H1 (cell line): ENCODE measurements around the gene TNS3. TPM values are rescaled to one million over a fixed set of nuclear protein-coding genes. Genes with fewer than 3 reads are reported as not detected.

Experiments used
- CTCF ChIA-PET: fragments of 300-600 bp; sonication (Branson Sonifier 250); formaldehyde crosslinking; loops from one replicate; lab custom pipeline; 2021; ENCODE audit not compliant: partially characterized antibody; lab: Charles Lee
- POLR2A ChIA-PET: fragments of 300-600 bp; sonication (Branson Sonifier 250); formaldehyde crosslinking; loops from one replicate; lab custom pipeline; 2021; ENCODE audit warnings: inconsistent platforms; ENCODE audit not compliant: partially characterized antibody; lab: Charles Lee
- DNase-seq, 2 experiments: peaks; one replicate each; pipeline versions ENCODE4 v3.0.0 to v3.0.0-alpha.2; 2010 to 2022; ENCODE audit warnings: low spot score in 2 of 2, low read depth in 1 of 2, mixed read lengths in 1 of 2
- FAIRE-seq: peaks from 2 replicates; lab custom pipeline; 2011; peaks lifted over from hg19 to GRCh38; lab: Jason Lieb, UNC
- H2AFZ ChIP-seq: 2 replicates; pipeline ENCODE4 v1.8.1; 2012; ENCODE audit warnings: low read length, inconsistent platforms
- H2AK5ac ChIP-seq: 2 replicates; pipeline ENCODE4 v1.6.1; 2013; ENCODE audit warnings: low read depth, low read length
- H2BK120ac ChIP-seq: replicated peaks from 2 replicates; pipeline ENCODE3; 2013; ENCODE audit warnings: low read depth, low read length, inconsistent platforms
- H2BK12ac ChIP-seq: 2 replicates; pipeline ENCODE4 v1.6.1; 2013; ENCODE audit warnings: low read depth, low read length
- H2BK15ac ChIP-seq: 2 replicates; pipeline ENCODE4 v1.6.1; 2013; ENCODE audit warnings: low read length
- H2BK20ac ChIP-seq: 2 replicates; pipeline ENCODE4 v1.6.1; 2013; ENCODE audit warnings: low read length
- H2BK5ac ChIP-seq: 2 replicates; pipeline ENCODE4 v1.6.1; 2013; ENCODE audit warnings: low read depth, low read length
- H3K14ac ChIP-seq: 2 replicates; pipeline ENCODE4 v1.6.1; 2013; ENCODE audit warnings: inconsistent platforms; ENCODE audit not compliant: insufficient read length
- H3K18ac ChIP-seq: 2 replicates; pipeline ENCODE4 v1.6.1; 2013; ENCODE audit warnings: low read length; ENCODE audit errors: extremely low read depth
- H3K23ac ChIP-seq: 2 replicates; pipeline ENCODE4 v1.6.1; 2013; ENCODE audit warnings: inconsistent platforms; ENCODE audit not compliant: insufficient read length
- H3K23me2 ChIP-seq: 2 replicates; pipeline ENCODE4 v1.6.1; 2013; ENCODE audit warnings: low read depth, low read length
- H3K27ac ChIP-seq: 2 replicates; pipeline ENCODE4 v1.6.1; 2011; ENCODE audit warnings: low read depth, low read length, inconsistent platforms
- H3K27me3 ChIP-seq, 4 experiments: replicated peaks in 1 of 4; 1 replicate in 1 of 4; 2 replicates in 3 of 4; pipeline versions ENCODE4 v1.6.1 to v1.8.1; 2011 to 2013; ENCODE audit warnings: low read length in 3 of 4, mild to moderate bottlenecking in 3 of 4, inconsistent platforms in 2 of 4, mixed read lengths in 2 of 4, moderate library complexity in 1 of 4; ENCODE audit not compliant: control insufficient read depth in 3 of 4, insufficient read depth in 3 of 4; ENCODE audit errors: extremely low read depth in 1 of 4
- H3K36me3 ChIP-seq, 4 experiments: 2 replicates each; pipeline versions ENCODE4 v1.6.1 to v1.8.1; 2011 to 2013; ENCODE audit warnings: mild to moderate bottlenecking in 4 of 4, low read length in 3 of 4, moderate library complexity in 2 of 4, control low read depth in 1 of 4, inconsistent platforms in 1 of 4; ENCODE audit not compliant: insufficient read depth in 4 of 4, control insufficient read depth in 2 of 4
- H3K4ac ChIP-seq: replicated peaks from 2 replicates; pipeline ENCODE3; 2013; ENCODE audit warnings: low read length, low read depth, mixed read lengths, inconsistent platforms; ENCODE audit not compliant: insufficient read length
- H3K4me1 ChIP-seq, 4 experiments: replicated peaks in 1 of 4; 1 replicate in 1 of 4; 2 replicates in 3 of 4; pipeline versions ENCODE4 v1.6.1 to v1.8.1; 2011 to 2013; ENCODE audit warnings: low read length in 3 of 4, inconsistent platforms in 2 of 4, mixed read lengths in 1 of 4; ENCODE audit not compliant: insufficient read depth in 4 of 4, control insufficient read depth in 3 of 4
- H3K4me2 ChIP-seq, 2 experiments: 2 replicates each; pipeline versions ENCODE4 v1.6.1 to v1.8.1; 2011 to 2013; ENCODE audit warnings: low read depth in 2 of 2, low read length in 2 of 2, control low read depth in 1 of 2, inconsistent platforms in 1 of 2, mild to moderate bottlenecking in 1 of 2; ENCODE audit not compliant: insufficient read depth in 1 of 2
- H3K4me3 ChIP-seq, 4 experiments: fragments of 200-600, 300-600 bp in 1 of 4; sonication (generic), shearing (Covaris generic), sonication (Bioruptor Twin) in 1 of 4; 2 replicates each; pipeline versions ENCODE4 v1.5.1 to v1.8.1; 2011 to 2016; ENCODE audit warnings: low read length in 4 of 4, low read depth in 3 of 4, control low read depth in 2 of 4, inconsistent platforms in 2 of 4, mild to moderate bottlenecking in 2 of 4, mixed read lengths in 1 of 4, moderate library complexity in 1 of 4; ENCODE audit not compliant: insufficient read depth in 2 of 4; ENCODE audit errors: extremely low read depth in 1 of 4
- H3K56ac ChIP-seq: replicated peaks from 2 replicates; pipeline ENCODE3; 2013; ENCODE audit warnings: low read depth, mild to moderate bottlenecking, mixed read lengths, low read length, inconsistent platforms; ENCODE audit not compliant: insufficient read length
- H3K79me1 ChIP-seq: 2 replicates; pipeline ENCODE4 v1.6.1; 2013; ENCODE audit warnings: low read depth, low read length, control low read depth
- H3K79me2 ChIP-seq, 2 experiments: 2 replicates each; pipeline versions ENCODE4 v1.6.1 to v1.8.1; 2012 to 2013; ENCODE audit warnings: low read length in 2 of 2, mild to moderate bottlenecking in 2 of 2, inconsistent platforms in 1 of 2; ENCODE audit not compliant: insufficient read depth in 2 of 2, control insufficient read depth in 1 of 2
- H3K9ac ChIP-seq, 4 experiments: replicated peaks in 1 of 4; 1 replicate in 1 of 4; 2 replicates in 3 of 4; pipeline versions ENCODE4 v1.6.1 to v1.8.1; 2011 to 2013; ENCODE audit warnings: low read depth in 3 of 4, low read length in 3 of 4, control low read depth in 2 of 4, mild to moderate bottlenecking in 2 of 4, moderate library complexity in 2 of 4, inconsistent platforms in 1 of 4; ENCODE audit errors: extremely low read depth in 1 of 4
- H3K9me3 ChIP-seq, 2 experiments: 2 replicates each; pipeline versions ENCODE4 v1.6.1 to v1.8.1; 2012 to 2013; ENCODE audit warnings: mild to moderate bottlenecking in 2 of 2, moderate library complexity in 2 of 2, control low read depth in 1 of 2, inconsistent platforms in 1 of 2, low read depth in 1 of 2, low read length in 1 of 2, mixed read lengths in 1 of 2; ENCODE audit not compliant: insufficient read depth in 2 of 2
- H4K20me1 ChIP-seq, 2 experiments: replicated peaks in 1 of 2; 2 replicates each; pipeline versions ENCODE3 to v1.8.1; 2011 to 2013; ENCODE audit warnings: inconsistent platforms in 2 of 2, low read length in 2 of 2, mild to moderate bottlenecking in 1 of 2; ENCODE audit not compliant: insufficient read depth in 2 of 2, control insufficient read depth in 1 of 2
- H4K5ac ChIP-seq: 2 replicates; pipeline ENCODE4 v1.6.1; 2013; ENCODE audit warnings: low read length, low read depth, mixed read lengths, inconsistent platforms; ENCODE audit not compliant: insufficient read length
- H4K8ac ChIP-seq: 2 replicates; pipeline ENCODE4 v1.8.0; 2013; ENCODE audit warnings: mild to moderate bottlenecking, moderate library complexity, low read length, inconsistent platforms; ENCODE audit not compliant: insufficient read depth; ENCODE audit errors: extremely low read depth
- H4K91ac ChIP-seq: replicated peaks from 2 replicates; pipeline ENCODE3; 2013; ENCODE audit warnings: low read length, mixed read lengths, inconsistent platforms; ENCODE audit not compliant: insufficient read length
- ATF2 ChIP-seq: IDR thresholded peaks from 2 replicates; pipeline ENCODE4 v1.6.1; 2012; ENCODE audit warnings: low read length, inconsistent platforms
- CREB1 ChIP-seq: IDR thresholded peaks from 2 replicates; pipeline ENCODE4 v1.6.1; 2012; ENCODE audit warnings: inconsistent platforms
- FOSL1 ChIP-seq: IDR thresholded peaks from 2 replicates; pipeline ENCODE4 v1.6.1; 2011; ENCODE audit warnings: mild to moderate bottlenecking, low read depth, low read length, moderate library complexity; ENCODE audit not compliant: insufficient read depth
- JUND ChIP-seq: IDR thresholded peaks from 2 replicates; pipeline ENCODE4 v1.6.1; 2011; ENCODE audit warnings: mild to moderate bottlenecking, improper control_type of control experiment, low read length
- KDM5A ChIP-seq: fragments of 200-600 bp; IDR thresholded peaks from 2 replicates; pipeline ENCODE4 v1.7.1; 2012; ENCODE audit warnings: mild to moderate bottlenecking, low read length, inconsistent platforms, mixed read lengths
- NRF1 ChIP-seq: IDR thresholded peaks from 2 replicates; pipeline ENCODE4 v1.6.1; 2011; ENCODE audit warnings: mild to moderate bottlenecking, low read depth, low read length, improper control_type of control experiment
- PHF8 ChIP-seq: fragments of 200-600 bp; sonication (generic); conservative IDR thresholded peaks from 2 replicates; pipeline ENCODE4 v1.7.1; 2012; ENCODE audit warnings: low read depth, mild to moderate bottlenecking, inconsistent platforms, low read length, moderate library complexity
- RBBP5 ChIP-seq: IDR thresholded peaks from 2 replicates; pipeline ENCODE4 v1.7.1; 2012; ENCODE audit warnings: low read depth, mild to moderate bottlenecking, inconsistent platforms, low read length, moderate library complexity, borderline replicate concordance
- SAP30 ChIP-seq: fragments of 300-600 bp; sonication (generic); IDR thresholded peaks from 2 replicates; pipeline ENCODE4 v1.7.1; 2012; ENCODE audit warnings: low read length, moderate library complexity, mild to moderate bottlenecking, inconsistent platforms; ENCODE audit not compliant: insufficient read depth, insufficient replicate concordance
- SP4 ChIP-seq: IDR thresholded peaks from 2 replicates; pipeline ENCODE4 v1.6.1; 2012; ENCODE audit warnings: low read length, inconsistent platforms
- WGBS, 2 experiments: shearing (Covaris generic) in 1 of 2; methylation state at CpG; one replicate each; pipeline versions ENCODE4 v1.1.6 to v1.1.7; 2013 to 2015; ENCODE audit warnings: low lambda C conversion rate in 2 of 2, mixed read lengths in 2 of 2, inconsistent platforms in 1 of 2, low coverage in 1 of 2, missing lambda C conversion rate in 1 of 2; ENCODE audit not compliant: insufficient replicate concordance in 2 of 2, insufficient coverage in 1 of 2, insufficient read length in 1 of 2; ENCODE audit errors: extremely low coverage in 1 of 2, missing lambda C conversion rate in 1 of 2; 5-methylcytosine and 5-hydroxymethylcytosine counted together
- polyA plus RNA-seq, 7 experiments: library from polyadenylated mRNA; depleted of rRNA in 3 of 7; stranded (reverse) in 5 of 7; unstranded in 2 of 7; fragments of >200 nt in 5 of 7; fragments of 200-250 nt in 2 of 7; gene quantifications; 1 replicate in 5 of 7; 2 replicates in 1 of 7; 4 replicates in 1 of 7; pipeline versions ENCODE4 v1.2.1 to v1.2.3, GENCODE V29; 2011 to 2013; ENCODE audit warnings: missing spikeins in 2 of 7, mixed read lengths in 2 of 7
- total RNA-seq: library from RNA; stranded (reverse); fragmentation: NEBNext Ultra II Directional; extraction: Animal tissue kit (Norgen Biotek cat#: 25700); gene quantifications from 2 replicates; pipeline ENCODE4 v1.2.1, GENCODE V29; 2021
- TF ChIP-seq, protein P1 (sequence below): IDR thresholded peaks from 2 replicates; pipeline ENCODE4 v1.6.1; 2011; ENCODE audit warnings: low read depth, mild to moderate bottlenecking, low read length; ENCODE audit not compliant: insufficient read depth

The TNS3 gene
- total and polyA plus RNA-seq, 2 of the 8 experiments (the other 6 are each of a cell fraction or from before 2014, with no cell fraction given) = 11.9 to 24.2 TPM

DNA sequence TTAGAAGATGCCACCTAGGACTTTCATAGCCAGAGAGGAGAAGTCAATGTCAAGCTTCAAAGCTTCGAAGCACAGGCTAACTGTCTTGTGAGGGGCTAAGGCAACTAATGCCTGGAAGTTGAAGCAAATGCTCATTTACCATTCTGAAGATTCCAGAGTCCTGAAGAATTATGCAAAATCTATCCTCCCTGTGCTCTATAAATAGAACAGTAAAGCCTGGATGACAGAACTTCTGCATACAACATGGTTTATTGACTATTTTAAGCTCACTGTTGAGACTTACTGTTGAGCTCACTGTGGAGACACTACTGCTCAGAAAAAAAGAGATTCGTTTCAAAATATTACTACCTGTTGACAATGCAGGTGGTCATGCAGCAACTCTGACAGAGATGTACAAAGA is 28.6 kb downstream of the TNS3 start:
- H3K4me2 ChIP-seq = no peak overlapping the region
- no peak overlapping the region for H2AFZ ChIP-seq
- no peaks in the 10 kb centered on the region for H3K23me2 ChIP-seq
- no peaks in the 10 kb centered on the region for H3K27me3 ChIP-seq
- no peak overlapping the region for H2BK20ac ChIP-seq
- ChIA-PET POLR2A (interaction anchor here (2.2 kb wide), 1 partner anchor 25 kb away, joined by 5 read pairs; no protein-coding TSS in a partner anchor), CTCF (interaction anchor here (0.7 to 1.4 kb wide), 5 partner anchors 12 to 130 kb away, joined by 3 to 5 read pairs (median 4); no protein-coding TSS in a partner anchor)
- H2BK120ac ChIP-seq = no peak overlapping the region
- no peak overlapping the region for H3K18ac ChIP-seq
- WGBS, 2 experiments = 88% methylated on average over 2 of the region's 2 CpGs; no CpG with 5 or more reads in 1 of the 2 experiments
- H4K91ac ChIP-seq = no peak overlapping the region
- H3K9ac ChIP-seq = no peak overlapping the region
- DNase-seq = no peak
- peaks cover 14% of the 10 kb centered on the region for H3K79me1 ChIP-seq
- no peak overlapping the region for H2BK15ac ChIP-seq
- H3K4ac ChIP-seq = no peak overlapping the region
- H3K79me2 ChIP-seq = peaks cover 0 to 9% of the 10 kb centered on the region in 2 experiments; a peak in 1 of 4 replicates
- H3K4me1 ChIP-seq = peaks cover 0 to 9% (median 2%) of the 10 kb centered on the region in 4 experiments; a peak in 5 of 7 replicates
- FAIRE-seq = no peak
- no peak overlapping the region for H4K5ac ChIP-seq
- no peaks in the 10 kb centered on the region for H3K36me3 ChIP-seq
- no peaks in the 10 kb centered on the region for H3K9me3 ChIP-seq
- H3K56ac ChIP-seq = no peak overlapping the region
- H2AK5ac ChIP-seq = no peak overlapping the region
- no peak overlapping the region for H2BK12ac ChIP-seq
- no peak overlapping the region for H3K4me3 ChIP-seq
- H4K8ac ChIP-seq = no peak overlapping the region
- no peak overlapping the region for H3K27ac ChIP-seq
- H3K14ac ChIP-seq = no peak overlapping the region
- no peak overlapping the region for H2BK5ac ChIP-seq
- no peak overlapping the region for H3K23ac ChIP-seq
- peaks cover 3 to 6% of the 10 kb centered on the region in 2 experiments for H4K20me1 ChIP-seq
- no peak for TF ChIP-seq SP4
- no peak for TF ChIP-seq PHF8
- no peak for TF ChIP-seq KDM5A
- no peak for TF ChIP-seq SAP30
- TF ChIP-seq, protein P1, sequence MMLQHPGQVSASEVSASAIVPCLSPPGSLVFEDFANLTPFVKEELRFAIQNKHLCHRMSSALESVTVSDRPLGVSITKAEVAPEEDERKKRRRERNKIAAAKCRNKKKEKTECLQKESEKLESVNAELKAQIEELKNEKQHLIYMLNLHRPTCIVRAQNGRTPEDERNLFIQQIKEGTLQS = no peak
- TF ChIP-seq FOSL1 = no peak
- no peak for TF ChIP-seq RBBP5
- no peak for TF ChIP-seq JUND
- no peak for TF ChIP-seq NRF1
- no peak for TF ChIP-seq ATF2
- TF ChIP-seq CREB1 = no peak
